ENCODE data around the gene ASIP. TPM values are rescaled to one million over a fixed set of nuclear protein-coding genes. Genes with fewer than 3 reads are reported as not detected.

Gene ASIP
- total RNA-seq, 1 experiment from 2014 or later: not detected

DNA sequence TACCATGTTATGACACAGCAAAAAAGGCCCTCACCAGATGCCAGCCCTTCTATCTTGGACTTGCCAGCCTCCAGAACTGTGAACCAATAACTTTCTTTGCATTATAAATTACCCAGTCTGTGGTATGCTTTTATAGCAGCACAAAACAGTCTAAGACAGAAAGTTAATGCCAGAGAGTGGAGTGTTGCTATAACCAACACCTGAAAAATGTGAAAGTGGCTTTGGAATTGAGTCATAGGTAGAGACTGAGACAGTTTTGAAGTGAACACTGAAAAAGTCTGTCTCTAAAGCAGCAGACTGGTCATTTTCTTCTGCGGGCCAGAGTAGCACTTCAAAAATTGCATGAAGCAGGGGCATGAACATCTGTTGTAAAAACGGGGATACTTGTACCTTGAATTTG lies 28.0 kb upstream of the ASIP start:
- BruUV-seq (replicated peaks): no TSS peak
- intact Hi-C loops (cut with micrococcal nuclease; ENCODE audit: unreplicated experiment): no loop called here
- Mint-ChIP-seq H3K9me3 (ENCODE audit: low read depth, unreplicated experiment) (no peaks in the 10 kb centered on the region), H3K27me3 (ENCODE audit: unreplicated experiment) (no peaks in the 10 kb centered on the region), H3K27ac (ENCODE audit: unreplicated experiment) (no peak overlapping the region), H3K4me3 (ENCODE audit: low read depth, unreplicated experiment) (no peak overlapping the region), H3K36me3 (ENCODE audit: insufficient read depth, unreplicated experiment) (peaks cover 5% of the 10 kb centered on the region), H3K4me1 (ENCODE audit: low read depth, unreplicated experiment) (no peaks in the 10 kb centered on the region)
- DNase-seq: no peak
- CTCF ChIA-PET: no interaction called here
- TF ChIP-seq, protein P1, sequence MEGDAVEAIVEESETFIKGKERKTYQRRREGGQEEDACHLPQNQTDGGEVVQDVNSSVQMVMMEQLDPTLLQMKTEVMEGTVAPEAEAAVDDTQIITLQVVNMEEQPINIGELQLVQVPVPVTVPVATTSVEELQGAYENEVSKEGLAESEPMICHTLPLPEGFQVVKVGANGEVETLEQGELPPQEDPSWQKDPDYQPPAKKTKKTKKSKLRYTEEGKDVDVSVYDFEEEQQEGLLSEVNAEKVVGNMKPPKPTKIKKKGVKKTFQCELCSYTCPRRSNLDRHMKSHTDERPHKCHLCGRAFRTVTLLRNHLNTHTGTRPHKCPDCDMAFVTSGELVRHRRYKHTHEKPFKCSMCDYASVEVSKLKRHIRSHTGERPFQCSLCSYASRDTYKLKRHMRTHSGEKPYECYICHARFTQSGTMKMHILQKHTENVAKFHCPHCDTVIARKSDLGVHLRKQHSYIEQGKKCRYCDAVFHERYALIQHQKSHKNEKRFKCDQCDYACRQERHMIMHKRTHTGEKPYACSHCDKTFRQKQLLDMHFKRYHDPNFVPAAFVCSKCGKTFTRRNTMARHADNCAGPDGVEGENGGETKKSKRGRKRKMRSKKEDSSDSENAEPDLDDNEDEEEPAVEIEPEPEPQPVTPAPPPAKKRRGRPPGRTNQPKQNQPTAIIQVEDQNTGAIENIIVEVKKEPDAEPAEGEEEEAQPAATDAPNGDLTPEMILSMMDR (IDR thresholded peaks at IDR 0.05; ENCODE audit: unreplicated experiment): no peak

DNA sequence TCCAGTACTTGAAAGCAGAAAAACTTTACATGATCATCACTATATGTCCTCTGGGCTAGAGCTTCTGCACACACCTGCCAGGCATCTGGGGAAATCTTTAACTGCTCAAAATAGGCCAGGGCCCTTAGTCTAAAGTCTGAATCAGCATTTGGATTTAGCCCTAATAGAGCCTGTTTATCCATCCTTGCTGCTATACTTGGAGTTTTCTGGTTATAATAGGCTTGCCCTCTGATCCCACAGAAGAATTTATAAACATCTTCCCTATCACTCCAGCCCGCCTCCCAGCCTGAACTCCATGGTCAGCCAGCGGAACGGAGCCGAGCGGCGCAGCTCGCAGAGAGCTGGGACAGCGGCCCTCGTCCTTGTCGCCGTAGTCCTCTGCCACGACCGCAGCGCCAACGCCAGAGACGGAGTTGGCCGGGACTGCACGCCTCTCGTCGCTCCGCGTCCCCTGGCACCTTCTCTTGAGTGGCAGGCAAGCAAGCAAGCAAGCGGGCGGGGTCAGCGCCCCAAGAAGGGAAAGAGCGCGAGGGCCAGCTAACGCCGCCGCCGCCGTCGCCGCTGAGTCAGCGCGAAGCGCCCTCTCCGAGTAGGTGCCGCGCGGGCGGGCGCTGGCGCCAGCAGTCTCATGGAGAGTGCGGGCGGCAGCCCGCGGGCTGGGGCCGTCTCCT lies 25.4 kb upstream of the ASIP start:
- Mint-ChIP-seq H3K36me3 (ENCODE audit: insufficient read depth, unreplicated experiment) (peaks cover 5% of the 10 kb centered on the region), H3K27ac (ENCODE audit: unreplicated experiment) (no peak overlapping the region), H3K9me3 (ENCODE audit: low read depth, unreplicated experiment) (no peaks in the 10 kb centered on the region), H3K4me1 (ENCODE audit: low read depth, unreplicated experiment) (no peaks in the 10 kb centered on the region), H3K27me3 (ENCODE audit: unreplicated experiment) (no peaks in the 10 kb centered on the region), H3K4me3 (ENCODE audit: low read depth, unreplicated experiment) (peak overlapping the region; percentile 78)
- DNase-seq: peak; percentile 94
- BruUV-seq (replicated peaks): no TSS peak
- CTCF ChIA-PET: interaction anchor here (1.7 kb wide), 1 partner anchor 25 kb away, joined by 7 read pairs; no protein-coding TSS in a partner anchor
- intact Hi-C loops (cut with micrococcal nuclease; ENCODE audit: unreplicated experiment): no loop called here
- TF ChIP-seq, protein P1 (IDR thresholded peaks at IDR 0.05; ENCODE audit: unreplicated experiment): no peak

DNA sequence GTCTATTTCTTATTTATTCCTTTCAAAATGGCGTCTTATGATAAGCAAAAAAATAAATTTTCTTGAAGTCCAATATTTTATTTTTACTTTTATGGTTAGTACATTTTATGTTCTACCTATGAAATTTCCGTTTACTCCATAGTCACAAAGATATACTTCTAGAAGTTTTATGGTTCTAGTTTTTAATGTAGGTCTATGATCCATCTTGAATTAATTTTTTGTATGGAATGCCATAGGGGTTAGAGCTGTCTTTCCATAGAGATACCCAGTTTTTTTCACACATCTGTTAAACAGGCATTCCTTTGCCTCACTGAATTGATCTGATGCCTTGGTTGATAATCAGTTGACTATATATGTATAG lies 24.9 kb upstream of the ASIP start:
- H3K4me3 Mint-ChIP-seq (ENCODE audit: low read depth, unreplicated experiment): peak overlapping the region; percentile 78
- no peak overlapping the region for H3K27ac Mint-ChIP-seq (ENCODE audit: unreplicated experiment)
- H3K27me3 Mint-ChIP-seq (ENCODE audit: unreplicated experiment): no peaks in the 10 kb centered on the region
- CTCF ChIA-PET: interaction anchor here (1.7 kb wide), 1 partner anchor 26 kb away, joined by 7 read pairs; no protein-coding TSS in a partner anchor
- no peak for DNase-seq
- peaks cover 5% of the 10 kb centered on the region for H3K36me3 Mint-ChIP-seq (ENCODE audit: insufficient read depth, unreplicated experiment)
- intact Hi-C loops (cut with micrococcal nuclease; ENCODE audit: unreplicated experiment): no loop called here
- BruUV-seq (replicated peaks): no TSS peak
- no peaks in the 10 kb centered on the region for H3K9me3 Mint-ChIP-seq (ENCODE audit: low read depth, unreplicated experiment)
- no peaks in the 10 kb centered on the region for H3K4me1 Mint-ChIP-seq (ENCODE audit: low read depth, unreplicated experiment)
- TF ChIP-seq, protein P1 (IDR thresholded peaks at IDR 0.05; ENCODE audit: unreplicated experiment): no peak

DNA sequence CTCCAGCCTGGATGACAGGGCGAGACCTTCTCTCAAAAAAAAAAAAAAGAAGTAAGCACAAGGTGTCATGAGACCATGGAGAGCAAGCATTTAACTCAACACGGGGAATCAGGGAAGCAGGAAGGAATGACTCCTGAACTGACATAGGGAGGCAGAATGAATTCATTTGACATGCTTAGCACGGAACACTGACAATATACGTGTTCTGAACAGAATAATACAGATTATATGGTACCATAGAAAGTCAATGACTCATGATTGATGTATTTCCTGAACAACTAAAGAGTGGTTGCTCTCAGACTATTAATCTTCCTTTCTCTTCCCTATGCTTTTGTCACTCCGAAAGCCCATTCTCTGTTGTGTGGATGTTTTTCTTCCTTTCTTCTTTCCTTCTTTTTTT lies 20.7 kb upstream of the ASIP start:
- BruUV-seq (replicated peaks): no TSS peak
- Mint-ChIP-seq H3K4me1 (ENCODE audit: low read depth, unreplicated experiment) (no peaks in the 10 kb centered on the region), H3K9me3 (ENCODE audit: low read depth, unreplicated experiment) (no peaks in the 10 kb centered on the region), H3K27ac (ENCODE audit: unreplicated experiment) (no peak overlapping the region), H3K27me3 (ENCODE audit: unreplicated experiment) (no peaks in the 10 kb centered on the region), H3K36me3 (ENCODE audit: insufficient read depth, unreplicated experiment) (peaks cover 5% of the 10 kb centered on the region), H3K4me3 (ENCODE audit: low read depth, unreplicated experiment) (no peak overlapping the region)
- intact Hi-C loops (cut with micrococcal nuclease; ENCODE audit: unreplicated experiment): no loop called here
- TF ChIP-seq, protein P1 (IDR thresholded peaks at IDR 0.05; ENCODE audit: unreplicated experiment): no peak
- no peak for DNase-seq
- CTCF ChIA-PET: no interaction called here

Data from Calu3 (cell line).